ENCODE data around the gene NCK2. TPM values are rescaled to one million over a fixed set of nuclear protein-coding genes. Genes with fewer than 3 reads are reported as not detected.

NCK2 gene
- total RNA-seq, 1 experiment from 2014 or later, result 26.7 TPM

DNA sequence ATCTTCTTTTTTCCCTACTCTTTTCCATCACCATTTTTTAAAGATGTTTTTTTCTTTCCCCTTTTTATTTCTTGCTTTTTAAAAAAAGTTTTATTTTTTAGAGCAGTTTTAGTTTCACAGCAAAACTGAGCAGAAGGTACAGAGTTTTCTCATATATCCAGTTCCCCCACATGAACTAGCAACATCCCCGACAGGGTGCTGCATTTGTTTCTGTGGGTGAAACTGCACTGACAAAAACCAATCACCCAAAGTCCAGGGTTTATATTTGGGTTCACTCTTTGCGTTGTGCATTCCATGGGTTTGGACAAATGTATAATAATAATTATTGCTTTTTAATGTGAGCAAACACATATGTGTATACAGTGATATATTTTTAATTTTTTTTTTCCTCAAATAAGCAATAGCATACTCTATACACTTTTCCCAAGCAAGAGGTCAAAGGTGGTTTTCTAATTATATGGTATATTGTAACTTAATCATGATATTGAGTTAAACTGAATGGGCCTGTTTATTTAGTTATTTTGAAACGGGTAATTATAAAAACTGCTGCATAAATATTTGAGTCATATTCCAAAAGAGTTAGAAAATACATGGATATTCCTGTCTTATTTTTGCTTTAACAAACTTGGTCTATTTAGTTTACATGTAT, 50.3 kb downstream of the NCK2 start:
- intact Hi-C loops (cut with micrococcal nuclease), result no loop called here
- ChIA-PET CTCF (no interaction called here), POLR2A (no interaction called here), RAD21 (ENCODE audit: low non-redundant PET in 1 of 2, low total read pairs in 2 of 2, uncharacterized antibody in 2 of 2, unreplicated experiment in 2 of 2) (no interaction called here)
- Histone ChIP-seq H3K4me2 (ENCODE audit: low read length) (no peak overlapping the region), H2AFZ (ENCODE audit: low read depth, low read length, poor library complexity, severe bottlenecking) (no peak overlapping the region), H3K9ac (ENCODE audit: low read length) (no peak overlapping the region), H3K9me2 (ENCODE audit: insufficient read depth) (no peaks in the 10 kb centered on the region), H3K4me1 (ENCODE audit: control insufficient read depth in 1 of 2, insufficient read depth in 2 of 2, low read length in 2 of 2) (peaks cover 6 to 10% of the 10 kb centered on the region in 2 experiments; a peak in 2 of 4 replicates), H3K4me3 (replicated peaks in 1 of 2; ENCODE audit: low read depth in 1 of 2, low read length in 2 of 2) (no peak overlapping the region), H3K27me3 (ENCODE audit: insufficient read depth, low read length) (no peaks in the 10 kb centered on the region), H3K9me3 (ENCODE audit: control insufficient read depth in 1 of 2, insufficient read depth in 1 of 2, low read depth in 1 of 2, low read length in 2 of 2) (no peaks in the 10 kb centered on the region), H3K36me3 (ENCODE audit: control insufficient read depth in 1 of 2, insufficient read depth in 2 of 2, low read length in 2 of 2) (no peaks in the 10 kb centered on the region), H3K27ac (ENCODE audit: low read depth, low read length) (no peak overlapping the region), H3K79me2 (ENCODE audit: insufficient read depth, low read length) (peaks cover 26% of the 10 kb centered on the region), H4K20me1 (ENCODE audit: insufficient read depth) (no peaks in the 10 kb centered on the region)
- DNase-seq (ENCODE audit: low read depth, low spot score) (no peak), ATAC-seq (no peak)
- TF ChIP-seq, protein P1, sequence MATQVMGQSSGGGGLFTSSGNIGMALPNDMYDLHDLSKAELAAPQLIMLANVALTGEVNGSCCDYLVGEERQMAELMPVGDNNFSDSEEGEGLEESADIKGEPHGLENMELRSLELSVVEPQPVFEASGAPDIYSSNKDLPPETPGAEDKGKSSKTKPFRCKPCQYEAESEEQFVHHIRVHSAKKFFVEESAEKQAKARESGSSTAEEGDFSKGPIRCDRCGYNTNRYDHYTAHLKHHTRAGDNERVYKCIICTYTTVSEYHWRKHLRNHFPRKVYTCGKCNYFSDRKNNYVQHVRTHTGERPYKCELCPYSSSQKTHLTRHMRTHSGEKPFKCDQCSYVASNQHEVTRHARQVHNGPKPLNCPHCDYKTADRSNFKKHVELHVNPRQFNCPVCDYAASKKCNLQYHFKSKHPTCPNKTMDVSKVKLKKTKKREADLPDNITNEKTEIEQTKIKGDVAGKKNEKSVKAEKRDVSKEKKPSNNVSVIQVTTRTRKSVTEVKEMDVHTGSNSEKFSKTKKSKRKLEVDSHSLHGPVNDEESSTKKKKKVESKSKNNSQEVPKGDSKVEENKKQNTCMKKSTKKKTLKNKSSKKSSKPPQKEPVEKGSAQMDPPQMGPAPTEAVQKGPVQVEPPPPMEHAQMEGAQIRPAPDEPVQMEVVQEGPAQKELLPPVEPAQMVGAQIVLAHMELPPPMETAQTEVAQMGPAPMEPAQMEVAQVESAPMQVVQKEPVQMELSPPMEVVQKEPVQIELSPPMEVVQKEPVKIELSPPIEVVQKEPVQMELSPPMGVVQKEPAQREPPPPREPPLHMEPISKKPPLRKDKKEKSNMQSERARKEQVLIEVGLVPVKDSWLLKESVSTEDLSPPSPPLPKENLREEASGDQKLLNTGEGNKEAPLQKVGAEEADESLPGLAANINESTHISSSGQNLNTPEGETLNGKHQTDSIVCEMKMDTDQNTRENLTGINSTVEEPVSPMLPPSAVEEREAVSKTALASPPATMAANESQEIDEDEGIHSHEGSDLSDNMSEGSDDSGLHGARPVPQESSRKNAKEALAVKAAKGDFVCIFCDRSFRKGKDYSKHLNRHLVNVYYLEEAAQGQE (IDR thresholded peaks at IDR 0.05; ENCODE audit: low read depth), result no peak
- TF ChIP-seq CEBPB (IDR thresholded peaks at IDR 0.05; ENCODE audit: low read depth) (no peak), EZH2 (IDR thresholded peaks at IDR 0.05) (no peak), POLR2A (IDR thresholded peaks at IDR 0.05; ENCODE audit: borderline replicate concordance, extremely low read depth, insufficient read depth, insufficient read length) (no peak), ZFX (IDR thresholded peaks at IDR 0.05) (no peak), TCF7L2 (IDR thresholded peaks at IDR 0.05; ENCODE audit: borderline replicate concordance, extremely low read depth, insufficient read depth, insufficient read length) (no peak), FOSL1 (IDR thresholded peaks at IDR 0.05; ENCODE audit: low read depth) (no peak), RAD21 (IDR thresholded peaks at IDR 0.05; ENCODE audit: low read depth) (no peak), SIN3A (IDR thresholded peaks at IDR 0.05; ENCODE audit: low read depth) (no peak), YY1 (IDR thresholded peaks at IDR 0.05; ENCODE audit: extremely low read depth, insufficient replicate concordance, low read depth, low read length) (no peak), SRF (IDR thresholded peaks at IDR 0.05; ENCODE audit: low read depth) (no peak)
- TF ChIP-seq, protein P2, sequence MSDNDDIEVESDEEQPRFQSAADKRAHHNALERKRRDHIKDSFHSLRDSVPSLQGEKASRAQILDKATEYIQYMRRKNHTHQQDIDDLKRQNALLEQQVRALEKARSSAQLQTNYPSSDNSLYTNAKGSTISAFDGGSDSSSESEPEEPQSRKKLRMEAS (IDR thresholded peaks at IDR 0.05), result no peak
- TF ChIP-seq, protein P3, sequence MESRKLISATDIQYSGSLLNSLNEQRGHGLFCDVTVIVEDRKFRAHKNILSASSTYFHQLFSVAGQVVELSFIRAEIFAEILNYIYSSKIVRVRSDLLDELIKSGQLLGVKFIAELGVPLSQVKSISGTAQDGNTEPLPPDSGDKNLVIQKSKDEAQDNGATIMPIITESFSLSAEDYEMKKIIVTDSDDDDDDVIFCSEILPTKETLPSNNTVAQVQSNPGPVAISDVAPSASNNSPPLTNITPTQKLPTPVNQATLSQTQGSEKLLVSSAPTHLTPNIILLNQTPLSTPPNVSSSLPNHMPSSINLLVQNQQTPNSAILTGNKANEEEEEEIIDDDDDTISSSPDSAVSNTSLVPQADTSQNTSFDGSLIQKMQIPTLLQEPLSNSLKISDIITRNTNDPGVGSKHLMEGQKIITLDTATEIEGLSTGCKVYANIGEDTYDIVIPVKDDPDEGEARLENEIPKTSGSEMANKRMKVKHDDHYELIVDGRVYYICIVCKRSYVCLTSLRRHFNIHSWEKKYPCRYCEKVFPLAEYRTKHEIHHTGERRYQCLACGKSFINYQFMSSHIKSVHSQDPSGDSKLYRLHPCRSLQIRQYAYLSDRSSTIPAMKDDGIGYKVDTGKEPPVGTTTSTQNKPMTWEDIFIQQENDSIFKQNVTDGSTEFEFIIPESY (IDR thresholded peaks at IDR 0.05; ENCODE audit: extremely low read depth, insufficient replicate concordance, low read length), result no peak
- TF ChIP-seq, protein P4, sequence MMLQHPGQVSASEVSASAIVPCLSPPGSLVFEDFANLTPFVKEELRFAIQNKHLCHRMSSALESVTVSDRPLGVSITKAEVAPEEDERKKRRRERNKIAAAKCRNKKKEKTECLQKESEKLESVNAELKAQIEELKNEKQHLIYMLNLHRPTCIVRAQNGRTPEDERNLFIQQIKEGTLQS (IDR thresholded peaks at IDR 0.05), result no peak
- no TSS peak for BruUV-seq (replicated peaks)
